B cell (primary cell): ENCODE data around the gene ZBTB16.

ENCODE experiments used
- EZH2 ChIP-seq: IDR thresholded peaks from 2 replicates; pipeline ENCODE4 v1.6.1; 2012; ENCODE audit warnings: borderline replicate concordance, low read depth, mild to moderate bottlenecking, moderate library complexity, low read length; ENCODE audit not compliant: insufficient read depth, poor library complexity, severe bottlenecking
- TF ChIP-seq, protein P1 (sequence below): fragments of 200-600 bp; IDR thresholded peaks from one replicate; pipeline ENCODE4 v1.8.0; 2022; ENCODE audit warnings: antibody characterized with exemption, mild to moderate bottlenecking

DNA sequence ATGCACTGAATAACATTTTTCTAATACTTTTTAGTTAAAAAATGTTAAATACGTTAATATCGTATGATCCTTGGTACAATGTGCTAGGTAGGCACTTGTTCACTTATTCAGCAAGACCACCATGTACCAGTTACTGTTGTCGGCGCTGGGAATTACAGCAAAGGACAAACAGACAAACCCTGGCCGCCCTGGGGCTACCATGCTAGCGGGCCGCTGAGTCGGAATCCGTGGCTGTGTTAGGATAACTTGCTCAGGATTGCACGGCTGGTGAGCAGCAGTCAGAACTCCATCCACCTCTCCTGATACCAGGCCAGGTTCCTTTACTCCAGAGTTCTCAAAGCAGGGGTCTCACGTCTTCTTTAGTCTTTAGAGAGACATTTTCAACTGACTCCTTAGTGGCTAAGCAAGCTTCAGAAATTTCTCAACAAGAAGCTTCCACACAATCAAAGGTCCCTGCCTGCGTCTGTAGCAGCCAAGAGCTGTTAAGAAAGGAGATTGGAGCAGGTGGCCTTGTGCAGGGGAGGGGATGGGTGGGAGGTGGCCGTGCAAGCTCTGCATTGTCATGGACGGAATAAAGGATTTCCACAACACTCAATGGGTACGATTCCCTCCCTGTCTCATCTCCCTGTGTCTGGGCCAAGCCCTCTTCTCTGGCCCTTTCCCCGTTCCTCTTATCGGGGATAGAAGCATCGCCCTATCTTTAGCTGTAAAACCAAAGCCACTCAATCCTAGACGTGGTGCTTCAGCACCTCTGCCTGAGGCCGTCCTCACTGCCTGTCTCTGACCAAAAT, 196.9 kb downstream of the ZBTB16 start:
- TF ChIP-seq, protein P1, sequence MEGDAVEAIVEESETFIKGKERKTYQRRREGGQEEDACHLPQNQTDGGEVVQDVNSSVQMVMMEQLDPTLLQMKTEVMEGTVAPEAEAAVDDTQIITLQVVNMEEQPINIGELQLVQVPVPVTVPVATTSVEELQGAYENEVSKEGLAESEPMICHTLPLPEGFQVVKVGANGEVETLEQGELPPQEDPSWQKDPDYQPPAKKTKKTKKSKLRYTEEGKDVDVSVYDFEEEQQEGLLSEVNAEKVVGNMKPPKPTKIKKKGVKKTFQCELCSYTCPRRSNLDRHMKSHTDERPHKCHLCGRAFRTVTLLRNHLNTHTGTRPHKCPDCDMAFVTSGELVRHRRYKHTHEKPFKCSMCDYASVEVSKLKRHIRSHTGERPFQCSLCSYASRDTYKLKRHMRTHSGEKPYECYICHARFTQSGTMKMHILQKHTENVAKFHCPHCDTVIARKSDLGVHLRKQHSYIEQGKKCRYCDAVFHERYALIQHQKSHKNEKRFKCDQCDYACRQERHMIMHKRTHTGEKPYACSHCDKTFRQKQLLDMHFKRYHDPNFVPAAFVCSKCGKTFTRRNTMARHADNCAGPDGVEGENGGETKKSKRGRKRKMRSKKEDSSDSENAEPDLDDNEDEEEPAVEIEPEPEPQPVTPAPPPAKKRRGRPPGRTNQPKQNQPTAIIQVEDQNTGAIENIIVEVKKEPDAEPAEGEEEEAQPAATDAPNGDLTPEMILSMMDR: no peak
- no peak for TF ChIP-seq EZH2
